ENCODE results near the gene GDE1. TPM values are rescaled to one million over a fixed set of nuclear protein-coding genes. Genes with fewer than 3 reads are reported as not detected.

Gene GDE1
- total and polyA plus RNA-seq, 7 experiments from 2014 or later = 16.6 to 27.6 (median 21.1) TPM

GRCh38 chr16:19512297-19512696, 9.6 kb downstream of the GDE1 start:
- Mint-ChIP-seq H3K4me3 (no peak overlapping the region), H3K9me3 (no peaks in the 10 kb centered on the region), H3K27ac (peak overlapping the region in 2 of 9 donors; percentile 10 to 13), H3K4me1 (peaks cover 12 to 34% (median 23%) of the 10 kb centered on the region in 7 donors), H3K27me3 (no peaks in the 10 kb centered on the region), H3K36me3 (peaks cover 0 to 40% (median 26%) of the 10 kb centered on the region in 5 donors)
- no peak for ATAC-seq
- intact Hi-C loops (cut with micrococcal nuclease) = no loop called here
- DNase-seq = no peak
- no peak overlapping the region for H3K4me3 ChIP-seq (ENCODE audit: low read length)
- H3K27me3 ChIP-seq (ENCODE audit: control insufficient read depth in 2 of 2, insufficient read depth in 2 of 2, low read length in 2 of 2) = no peaks in the 10 kb centered on the region
- ChIA-PET POLR2A (no interaction called here), CTCF (no interaction called here)
- H3K9me3 ChIP-seq (ENCODE audit: control insufficient read depth in 2 of 3, low read length in 3 of 3) = no peaks in the 10 kb centered on the region
- peaks cover 0 to 32% (median 0%) of the 10 kb centered on the region in 3 experiments for H3K36me3 ChIP-seq (ENCODE audit: control insufficient read depth in 2 of 3, insufficient read depth in 3 of 3, low read length in 3 of 3)
- no peaks in the 10 kb centered on the region for H3K4me1 ChIP-seq (ENCODE audit: control insufficient read depth in 2 of 2, insufficient read depth in 2 of 2, low read length in 2 of 2)
- no peak overlapping the region for H3K27ac ChIP-seq (ENCODE audit: low read depth, low read length)

- Mint-ChIP-seq H3K27me3 (no peaks in the 10 kb centered on the region), H3K27ac (no peak overlapping the region), H3K4me3 (no peak overlapping the region), H3K4me1 (peaks cover 3 to 6% (median 4%) of the 10 kb centered on the region in 7 donors), H3K9me3 (no peaks in the 10 kb centered on the region), H3K36me3 (peaks cover 9 to 43% (median 29%) of the 10 kb centered on the region in 5 donors)
- DNase-seq (no peak), ATAC-seq (no peak)
- Histone ChIP-seq H3K27me3 (ENCODE audit: control insufficient read depth in 2 of 2, insufficient read depth in 2 of 2, low read length in 2 of 2) (no peaks in the 10 kb centered on the region), H3K4me3 (ENCODE audit: low read length) (no peak overlapping the region), H3K4me1 (ENCODE audit: control insufficient read depth in 2 of 2, insufficient read depth in 2 of 2, low read length in 2 of 2) (no peaks in the 10 kb centered on the region), H3K36me3 (ENCODE audit: control insufficient read depth in 2 of 3, insufficient read depth in 3 of 3, low read length in 3 of 3) (peaks cover 0 to 44% (median 3%) of the 10 kb centered on the region in 3 experiments), H3K9me3 (ENCODE audit: control insufficient read depth in 2 of 3, low read length in 3 of 3) (no peaks in the 10 kb centered on the region), H3K27ac (ENCODE audit: low read depth, low read length) (no peak overlapping the region)
- CTCF ChIA-PET = no interaction called here
- POLR2A ChIA-PET = no interaction called here
- intact Hi-C loops (cut with micrococcal nuclease) = loop anchor here in 1 of 2 donors (2.0 kb wide), 1 partner anchor 15 kb away; the partner anchor contains the start of genes CCP110 and GDE1
Measured at GRCh38 chr16:19507867-19508266, 14.0 kb downstream of the GDE1 start.

- no peak for DNase-seq
- Histone ChIP-seq H3K27me3 (ENCODE audit: control insufficient read depth in 2 of 2, insufficient read depth in 2 of 2, low read length in 2 of 2) (no peaks in the 10 kb centered on the region), H3K4me1 (ENCODE audit: control insufficient read depth in 2 of 2, insufficient read depth in 2 of 2, low read length in 2 of 2) (no peaks in the 10 kb centered on the region), H3K27ac (ENCODE audit: low read depth, low read length) (no peak overlapping the region), H3K9me3 (ENCODE audit: control insufficient read depth in 2 of 3, low read length in 3 of 3) (no peaks in the 10 kb centered on the region), H3K4me3 (ENCODE audit: low read length) (no peak overlapping the region), H3K36me3 (ENCODE audit: control insufficient read depth in 2 of 3, insufficient read depth in 3 of 3, low read length in 3 of 3) (peaks cover 2 to 51% (median 3%) of the 10 kb centered on the region in 3 experiments)
- Mint-ChIP-seq H3K27ac (no peak overlapping the region), H3K36me3 (peaks cover 9 to 41% (median 34%) of the 10 kb centered on the region in 5 donors), H3K27me3 (no peaks in the 10 kb centered on the region), H3K4me3 (no peak overlapping the region), H3K4me1 (peaks cover 0 to 5% (median 3%) of the 10 kb centered on the region in 7 donors), H3K9me3 (no peaks in the 10 kb centered on the region)
- ChIA-PET POLR2A (no interaction called here), CTCF (no interaction called here)
- no peak for ATAC-seq
- intact Hi-C loops (cut with micrococcal nuclease) = no loop called here
Measured at GRCh38 chr16:19506965-19507364, 14.9 kb downstream of the GDE1 start.

GRCh38 chr16:19505600-19506303, 16.1 kb downstream of the GDE1 start:
- Histone ChIP-seq H3K27ac (ENCODE audit: low read depth, low read length) (no peak overlapping the region), H3K4me1 (ENCODE audit: control insufficient read depth in 2 of 2, insufficient read depth in 2 of 2, low read length in 2 of 2) (no peaks in the 10 kb centered on the region), H3K27me3 (ENCODE audit: control insufficient read depth in 2 of 2, insufficient read depth in 2 of 2, low read length in 2 of 2) (no peaks in the 10 kb centered on the region), H3K4me3 (ENCODE audit: low read length) (no peak overlapping the region), H3K9me3 (ENCODE audit: control insufficient read depth in 2 of 3, low read length in 3 of 3) (no peaks in the 10 kb centered on the region), H3K36me3 (ENCODE audit: control insufficient read depth in 2 of 3, insufficient read depth in 3 of 3, low read length in 3 of 3) (peaks cover 3 to 53% (median 8%) of the 10 kb centered on the region in 3 experiments)
- DNase-seq = no peak
- H3K36me3 Mint-ChIP-seq = peaks cover 9 to 48% (median 32%) of the 10 kb centered on the region in 5 donors
- H3K9me3 Mint-ChIP-seq = no peaks in the 10 kb centered on the region
- H3K4me1 Mint-ChIP-seq = peaks cover 0 to 1% (median 0%) of the 10 kb centered on the region in 7 donors
- POLR2A ChIA-PET = no interaction called here
- peak overlapping the region in 2 of 9 donors; percentile 16 to 26 for H3K27ac Mint-ChIP-seq
- intact Hi-C loops (cut with micrococcal nuclease) = no loop called here
- H3K4me3 Mint-ChIP-seq = no peak overlapping the region
- CTCF ChIA-PET = interaction anchor here (0.8 to 1.4 kb wide), 2 partner anchors 419 to 420 kb away, joined by 3 to 4 read pairs; no protein-coding TSS in a partner anchor
- no peaks in the 10 kb centered on the region for H3K27me3 Mint-ChIP-seq
- ATAC-seq = no peak

- H3K27ac Mint-ChIP-seq = peak overlapping the region in 1 of 9 donors; percentile 32
- no peaks in the 10 kb centered on the region for H3K4me1 ChIP-seq (ENCODE audit: control insufficient read depth in 2 of 2, insufficient read depth in 2 of 2, low read length in 2 of 2)
- intact Hi-C loops (cut with micrococcal nuclease) = loop anchor here in 1 of 2 donors (5.0 kb wide), 1 partner anchor 1314 kb away; no protein-coding TSS in a partner anchor
- no peaks in the 10 kb centered on the region for H3K4me1 Mint-ChIP-seq
- H3K36me3 Mint-ChIP-seq = peaks cover 9 to 64% (median 32%) of the 10 kb centered on the region in 5 donors
- no peaks in the 10 kb centered on the region for H3K9me3 Mint-ChIP-seq
- ChIA-PET POLR2A (interaction anchor here (1.0 kb wide), 1 partner anchor 11 kb away, joined by 3 read pairs; no protein-coding TSS in a partner anchor), CTCF (interaction anchor here (0.6 to 2.1 kb wide), 8 partner anchors 11 to 1312 kb away, joined by 3 to 13 read pairs (median 4); no protein-coding TSS in a partner anchor)
- no peaks in the 10 kb centered on the region for H3K27me3 Mint-ChIP-seq
- H3K27me3 ChIP-seq (ENCODE audit: control insufficient read depth in 2 of 2, insufficient read depth in 2 of 2, low read length in 2 of 2) = no peaks in the 10 kb centered on the region
- H3K27ac ChIP-seq (ENCODE audit: low read depth, low read length) = no peak overlapping the region
- H3K36me3 ChIP-seq (ENCODE audit: control insufficient read depth in 2 of 3, insufficient read depth in 3 of 3, low read length in 3 of 3) = peaks cover 3 to 62% (median 8%) of the 10 kb centered on the region in 3 experiments
- no peak overlapping the region for H3K4me3 Mint-ChIP-seq
- no peak overlapping the region for H3K4me3 ChIP-seq (ENCODE audit: low read length)
- no peaks in the 10 kb centered on the region for H3K9me3 ChIP-seq (ENCODE audit: control insufficient read depth in 2 of 3, low read length in 3 of 3)
- ATAC-seq (no peak), DNase-seq (no peak)
Measured at GRCh38 chr16:19503461-19504075, 18.3 kb downstream of the GDE1 start.

GRCh38 chr16:19502395-19503131, 19.3 kb downstream of the GDE1 start:
- Histone ChIP-seq H3K36me3 (ENCODE audit: control insufficient read depth in 2 of 3, insufficient read depth in 3 of 3, low read length in 3 of 3) (peaks cover 3 to 58% (median 8%) of the 10 kb centered on the region in 3 experiments), H3K9me3 (ENCODE audit: control insufficient read depth in 2 of 3, low read length in 3 of 3) (no peaks in the 10 kb centered on the region), H3K27ac (ENCODE audit: low read depth, low read length) (no peak overlapping the region), H3K4me1 (ENCODE audit: control insufficient read depth in 2 of 2, insufficient read depth in 2 of 2, low read length in 2 of 2) (no peaks in the 10 kb centered on the region), H3K4me3 (ENCODE audit: low read length) (no peak overlapping the region), H3K27me3 (ENCODE audit: control insufficient read depth in 2 of 2, insufficient read depth in 2 of 2, low read length in 2 of 2) (no peaks in the 10 kb centered on the region)
- ChIA-PET POLR2A (no interaction called here), CTCF (interaction anchor here (0.6 to 2.1 kb wide), 12 partner anchors 12 to 434 kb away, joined by 3 to 13 read pairs (median 4); partner anchors contain the start of gene CCP110)
- intact Hi-C loops (cut with micrococcal nuclease) = loop anchor here in 1 of 2 donors (1.0 to 5.0 kb wide), 3 partner anchors 113 to 1315 kb away; no protein-coding TSS in a partner anchor
- ATAC-seq (peak; percentile 71), DNase-seq (peak in 8 of 9 donors; percentile 23 to 59 (median 48))
- Mint-ChIP-seq H3K9me3 (no peaks in the 10 kb centered on the region), H3K4me3 (no peak overlapping the region), H3K27ac (no peak overlapping the region), H3K27me3 (no peaks in the 10 kb centered on the region), H3K4me1 (no peaks in the 10 kb centered on the region), H3K36me3 (peaks cover 9 to 69% (median 32%) of the 10 kb centered on the region in 5 donors)
